Epidermal melanocyte (primary cell): Measurements from ENCODE around the gene RHO.
A peak's percentile ranks its signal among the peaks of the same experiment; 100 is the strongest.
"Not testable (repeated sequence)": the region's sequence is repeated elsewhere in the genome, so short reads cannot be mapped to it uniquely, and the experiment has no call there.

Experiments used
- DNase-seq: peaks from one replicate; pipeline ENCODE4 v3.0.0; 2011; ENCODE audit warnings: low spot score; ENCODE audit not compliant: insufficient read length

RHO gene

GRCh38 chr3:129543156-129543790 is 14.8 kb downstream of the RHO start, which contains the start of gene H1-8:
Gene H1-8, plus strand, starts transcription at chr3:129543175. Its CDS starts 44 bp downstream, at chr3:129543219.
- DNase-seq, result no peak

GRCh38 chr3:129543999-129544398 is 15.6 kb downstream of the RHO start:
- no peak for DNase-seq

- DNase-seq, result not testable (repeated sequence)
These were observed 17.5 kb downstream of the RHO start for GRCh38 chr3:129545951-129546350.

- DNase-seq, result no peak
These were observed 18.8 kb downstream of the RHO start for GRCh38 chr3:129547241-129547640.

GRCh38 chr3:129548104-129548965 is 19.9 kb downstream of the RHO start:
- DNase-seq, result no peak

GRCh38 chr3:129549006-129549800 is 20.8 kb downstream of the RHO start:
- DNase-seq, result no peak

GRCh38 chr3:129549805-129550204 is 21.4 kb downstream of the RHO start:
- no peak for DNase-seq

GRCh38 chr3:129552287-129553050 is 24.0 kb downstream of the RHO start:
- no peak for DNase-seq

- no peak for DNase-seq
These were observed 24.7 kb downstream of the RHO start for GRCh38 chr3:129553171-129553570.

- no peak for DNase-seq
These were observed 25.3 kb downstream of the RHO start for GRCh38 chr3:129553719-129554118.

- DNase-seq, result no peak
These were observed 26.1 kb downstream of the RHO start for GRCh38 chr3:129554356-129555152.

GRCh38 chr3:129555153-129555550 is 26.7 kb downstream of the RHO start:
- DNase-seq, result no peak

GRCh38 chr3:129555616-129556357 is 27.3 kb downstream of the RHO start:
- no peak for DNase-seq

GRCh38 chr3:129556358-129556695 is 27.9 kb downstream of the RHO start:
- DNase-seq, result no peak

GRCh38 chr3:129556890-129557547 is 28.6 kb downstream of the RHO start:
- no peak for DNase-seq

- peak; percentile 64 for DNase-seq
These were observed 29.1 kb downstream of the RHO start for GRCh38 chr3:129557548-129557894.

GRCh38 chr3:129558081-129558771 is 29.8 kb downstream of the RHO start:
- no peak for DNase-seq

- DNase-seq, result peak; percentile 40
These were observed 30.5 kb downstream of the RHO start for GRCh38 chr3:129558772-129559564.
